Esophagus squamous epithelium (tissue), 4 donors: ENCODE data around the gene TRNP1.

ENCODE experiments used
- POLR2A ChIP-seq, 4 donors: fragments of 450-650 bp; IDR thresholded peaks; one replicate each; pipeline ENCODE4 v1.6.1; 2017; ENCODE audit warnings: antibody characterized with exemption in 4 of 4, mild to moderate bottlenecking in 4 of 4, moderate library complexity in 3 of 4
- TF ChIP-seq, protein P1 (sequence below), 6 experiments: fragments of 450-650 bp in 4 of 6; fragments of 200-600 bp in 2 of 6; sonication (generic) in 2 of 6; IDR thresholded peaks; one replicate each; pipeline ENCODE4 v1.5.1; 2016 to 2019; ENCODE audit warnings: antibody characterized with exemption in 6 of 6, mild to moderate bottlenecking in 4 of 6, moderate library complexity in 4 of 6

DNA sequence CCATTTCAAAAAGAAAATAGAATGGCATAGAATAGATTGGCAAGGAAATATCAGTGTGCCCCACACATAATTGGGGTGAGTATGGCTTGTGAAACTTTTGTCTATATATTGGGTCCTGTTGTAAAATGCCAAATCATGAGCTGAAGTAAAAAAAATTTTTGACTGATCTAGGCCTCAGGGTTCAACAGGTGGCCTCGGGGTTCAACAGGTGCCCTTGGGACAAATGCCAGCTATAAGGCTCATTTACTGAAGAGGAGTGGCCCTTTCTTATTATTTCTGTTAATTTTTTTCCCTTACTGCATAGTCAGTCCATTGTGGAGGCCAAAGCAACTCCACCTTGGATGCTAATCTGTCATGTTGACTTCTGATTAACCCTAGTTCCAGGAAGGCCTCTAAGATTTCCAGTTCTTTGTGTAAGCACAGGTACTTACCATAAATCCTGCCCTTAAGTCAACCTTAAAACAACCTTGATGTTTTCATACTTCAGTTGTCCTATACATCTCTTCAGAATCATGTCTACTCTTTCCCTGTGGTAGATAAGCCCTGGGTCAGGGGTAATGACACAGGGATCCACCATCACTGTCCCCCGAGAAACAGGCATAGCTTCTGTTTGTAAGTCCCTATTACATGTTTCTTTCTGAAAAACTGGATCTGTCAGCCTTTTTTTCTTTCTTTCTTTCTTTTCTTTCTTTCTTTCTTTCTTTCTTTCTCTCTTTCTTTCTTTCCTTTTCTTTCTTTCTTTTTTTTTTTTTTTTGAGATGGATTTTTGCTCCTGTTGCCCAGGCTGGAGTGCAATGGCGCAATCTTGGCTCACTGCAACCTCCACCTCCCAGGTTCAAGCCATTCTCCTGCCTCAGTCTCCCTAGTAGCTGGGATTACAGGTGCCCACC is 16.6 kb upstream of the TRNP1 start:
- TF ChIP-seq, protein P1, sequence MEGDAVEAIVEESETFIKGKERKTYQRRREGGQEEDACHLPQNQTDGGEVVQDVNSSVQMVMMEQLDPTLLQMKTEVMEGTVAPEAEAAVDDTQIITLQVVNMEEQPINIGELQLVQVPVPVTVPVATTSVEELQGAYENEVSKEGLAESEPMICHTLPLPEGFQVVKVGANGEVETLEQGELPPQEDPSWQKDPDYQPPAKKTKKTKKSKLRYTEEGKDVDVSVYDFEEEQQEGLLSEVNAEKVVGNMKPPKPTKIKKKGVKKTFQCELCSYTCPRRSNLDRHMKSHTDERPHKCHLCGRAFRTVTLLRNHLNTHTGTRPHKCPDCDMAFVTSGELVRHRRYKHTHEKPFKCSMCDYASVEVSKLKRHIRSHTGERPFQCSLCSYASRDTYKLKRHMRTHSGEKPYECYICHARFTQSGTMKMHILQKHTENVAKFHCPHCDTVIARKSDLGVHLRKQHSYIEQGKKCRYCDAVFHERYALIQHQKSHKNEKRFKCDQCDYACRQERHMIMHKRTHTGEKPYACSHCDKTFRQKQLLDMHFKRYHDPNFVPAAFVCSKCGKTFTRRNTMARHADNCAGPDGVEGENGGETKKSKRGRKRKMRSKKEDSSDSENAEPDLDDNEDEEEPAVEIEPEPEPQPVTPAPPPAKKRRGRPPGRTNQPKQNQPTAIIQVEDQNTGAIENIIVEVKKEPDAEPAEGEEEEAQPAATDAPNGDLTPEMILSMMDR (IDR thresholded peaks at IDR 0.05) = no peak
- no peak for TF ChIP-seq POLR2A (IDR thresholded peaks at IDR 0.05)
